ENCODE results near the gene SLC22A4.

SLC22A4 gene

GRCh38 chr5:132295505-132296411, 1.6 kb downstream of the SLC22A4 start:
- peaks cover 7% of the 10 kb centered on the region; the same call in 1 of the 2 replicates for H3F3A ChIP-seq (ENCODE audit: insufficient read depth, low read length)
- H3K4me1 ChIP-seq (ENCODE audit: low read length): peaks cover 17% of the 10 kb centered on the region
- no peak overlapping the region for H2AFZ ChIP-seq (ENCODE audit: low read length)
- no peak for DNase-seq
- H3K4me2 ChIP-seq (ENCODE audit: low read depth, low read length): no peak overlapping the region
- H3K27ac ChIP-seq (ENCODE audit: low read length): no peak overlapping the region
- no peaks in the 10 kb centered on the region for H3K9me3 ChIP-seq (replicated peaks; ENCODE audit: insufficient read depth, low read length)
- no peaks in the 10 kb centered on the region for H4K20me1 ChIP-seq (ENCODE audit: insufficient read depth, low read length)
- H3K36me3 ChIP-seq (replicated peaks; ENCODE audit: insufficient read depth, low read length): no peaks in the 10 kb centered on the region
- H3K9me2 ChIP-seq (replicated peaks; ENCODE audit: insufficient read depth, low read length): no peaks in the 10 kb centered on the region
- TF ChIP-seq EZH2phosphoT487 (IDR thresholded peaks at IDR 0.05; ENCODE audit: low read length): no peak
- H3K4me3 ChIP-seq (ENCODE audit: low read length): no peak overlapping the region
- H3K9ac ChIP-seq (ENCODE audit: low read length): no peak overlapping the region
- no peaks in the 10 kb centered on the region for H3K27me3 ChIP-seq (replicated peaks; ENCODE audit: insufficient read depth, low read length)
- no peaks in the 10 kb centered on the region for H3K79me2 ChIP-seq (ENCODE audit: low read length)

GRCh38 chr5:132296412-132297016, 2.3 kb downstream of the SLC22A4 start:
- Histone ChIP-seq H3K27ac (ENCODE audit: low read length) (no peak overlapping the region), H3F3A (ENCODE audit: insufficient read depth, low read length) (peaks cover 7% of the 10 kb centered on the region; the same call in 1 of the 2 replicates), H3K9me3 (replicated peaks; ENCODE audit: insufficient read depth, low read length) (no peaks in the 10 kb centered on the region), H3K4me3 (ENCODE audit: low read length) (no peak overlapping the region), H3K9me2 (replicated peaks; ENCODE audit: insufficient read depth, low read length) (no peaks in the 10 kb centered on the region), H3K79me2 (ENCODE audit: low read length) (no peaks in the 10 kb centered on the region), H3K36me3 (replicated peaks; ENCODE audit: insufficient read depth, low read length) (no peaks in the 10 kb centered on the region), H3K4me1 (ENCODE audit: low read length) (peaks cover 10% of the 10 kb centered on the region), H4K20me1 (ENCODE audit: insufficient read depth, low read length) (no peaks in the 10 kb centered on the region), H2AFZ (ENCODE audit: low read length) (no peak overlapping the region), H3K4me2 (ENCODE audit: low read depth, low read length) (no peak overlapping the region), H3K9ac (ENCODE audit: low read length) (no peak overlapping the region), H3K27me3 (replicated peaks; ENCODE audit: insufficient read depth, low read length) (no peaks in the 10 kb centered on the region)
- DNase-seq: no peak
- TF ChIP-seq EZH2phosphoT487 (IDR thresholded peaks at IDR 0.05; ENCODE audit: low read length) (no peak), EZH2 (optimal IDR thresholded peaks at IDR 0.05; ENCODE audit: low read depth, low read length) (no peak), CTCF (IDR thresholded peaks at IDR 0.05; ENCODE audit: low read length) (no peak)

GRCh38 chr5:132297211-132297940, 3.2 kb downstream of the SLC22A4 start:
- DNase-seq: no peak
- Histone ChIP-seq H3K9ac (ENCODE audit: low read length) (no peak overlapping the region), H3K4me3 (ENCODE audit: low read length) (no peak overlapping the region), H3K9me3 (replicated peaks; ENCODE audit: insufficient read depth, low read length) (no peaks in the 10 kb centered on the region), H3K4me1 (ENCODE audit: low read length) (peaks cover 10% of the 10 kb centered on the region), H3K27ac (ENCODE audit: low read length) (no peak overlapping the region), H3K36me3 (replicated peaks; ENCODE audit: insufficient read depth, low read length) (no peaks in the 10 kb centered on the region), H4K20me1 (ENCODE audit: insufficient read depth, low read length) (no peaks in the 10 kb centered on the region), H3K4me2 (ENCODE audit: low read depth, low read length) (no peak overlapping the region), H3K27me3 (replicated peaks; ENCODE audit: insufficient read depth, low read length) (no peaks in the 10 kb centered on the region), H3K9me2 (replicated peaks; ENCODE audit: insufficient read depth, low read length) (no peaks in the 10 kb centered on the region), H2AFZ (ENCODE audit: low read length) (no peak overlapping the region), H3K79me2 (ENCODE audit: low read length) (no peaks in the 10 kb centered on the region), H3F3A (ENCODE audit: insufficient read depth, low read length) (peaks cover 7% of the 10 kb centered on the region; the same call in 1 of the 2 replicates)
- no peak for TF ChIP-seq EZH2 (optimal IDR thresholded peaks at IDR 0.05; ENCODE audit: low read depth, low read length)
- no peak for TF ChIP-seq EZH2phosphoT487 (IDR thresholded peaks at IDR 0.05; ENCODE audit: low read length)
- no peak for TF ChIP-seq CTCF (IDR thresholded peaks at IDR 0.05; ENCODE audit: low read length)

Data from MM.1S (cell line).